Measurements from ENCODE around the gene APOL2. TPM values are rescaled to one million over a fixed set of nuclear protein-coding genes. Genes with fewer than 3 reads are reported as not detected.

APOL2 gene
- total RNA-seq, 4 donors from 2014 or later, result 3.8 to 142 (median 47.8) TPM

Small RNA genes within 50 kb of the gene (small RNA-seq; reads per million reads assigned to genes)
- 0 to 0.28 (median 0) reads per million in 4 donors for gene MIR6819

Other genes with a start within 250 kb of the APOL2 start
- gene RBFOX2, start 210.7 kb downstream of the APOL2 start, total RNA-seq, result 10 to 100 TPM; 27.3 to 61.1 (median 43.1) TPM
- 10 to 100 TPM in 3 of 4 donors, 1 to 10 TPM in 1; 8.7 to 53.9 (median 19.4) TPM for gene APOL3, start 78.8 kb downstream of the APOL2 start, total RNA-seq
- 1 to 10 TPM in 2 of 4 donors, under 1 TPM in 1, not detected in 1; 0.16 to 9.0 (median 1.8) TPM for gene APOL4, start 37.7 kb downstream of the APOL2 start, total RNA-seq
- 10 to 100 TPM in 3 of 4 donors, 1 to 10 TPM in 1; 2.2 to 19.5 (median 14.7) TPM for gene APOL1, start 13.6 kb upstream of the APOL2 start, total RNA-seq
- 100 to 1,000 TPM; 385 to 511 (median 460) TPM for gene MYH9, start 148.4 kb upstream of the APOL2 start, total RNA-seq
- 100 to 1,000 TPM in 1 of 4 donors, 10 to 100 TPM in 3; 68.5 to 317 (median 93.3) TPM for gene TXN2, start 242.1 kb upstream of the APOL2 start, total RNA-seq

Data from transverse colon (tissue), 4 donors.